Astrocyte (in vitro differentiated cells and primary cell): Measurements from ENCODE around the gene ZCCHC24. TPM values are rescaled to one million over a fixed set of nuclear protein-coding genes. Genes with fewer than 3 reads are reported as not detected.

Experiments
- DNase-seq: peaks from one replicate; pipeline ENCODE4 v3.0.0-alpha.2; 2010; ENCODE audit warnings: low read depth
- FAIRE-seq: peaks from 2 replicates; lab custom pipeline; 2011; peaks lifted over from hg19 to GRCh38; lab: Jason Lieb, UNC
- H2AFZ ChIP-seq: 2 replicates; pipeline ENCODE4 v1.6.0; 2012; ENCODE audit warnings: low read depth, low read length, inconsistent platforms
- H3K27ac ChIP-seq: 2 replicates; pipeline ENCODE4 v1.5.1; 2011; ENCODE audit warnings: low read depth, low read length, inconsistent platforms
- H3K27me3 ChIP-seq: 2 replicates; pipeline ENCODE4 v1.6.0; 2011; ENCODE audit warnings: low read length, inconsistent platforms; ENCODE audit not compliant: insufficient read depth
- H3K36me3 ChIP-seq: 2 replicates; pipeline ENCODE4 v1.5.1; 2011; ENCODE audit warnings: low read length, inconsistent platforms; ENCODE audit not compliant: insufficient read depth
- H3K4me1 ChIP-seq: 2 replicates; pipeline ENCODE4 v1.5.1; 2011; ENCODE audit warnings: low read length, inconsistent platforms; ENCODE audit not compliant: insufficient read depth
- H3K4me2 ChIP-seq: 2 replicates; pipeline ENCODE4 v1.6.0; 2012; ENCODE audit warnings: low read length, inconsistent platforms
- H3K4me3 ChIP-seq: 2 replicates; pipeline ENCODE4 v1.5.1; 2011; ENCODE audit warnings: low read depth, mild to moderate bottlenecking, low read length, inconsistent platforms; ENCODE audit not compliant: insufficient read depth
- H3K79me2 ChIP-seq: 2 replicates; pipeline ENCODE4 v1.6.0; 2012; ENCODE audit warnings: mild to moderate bottlenecking, low read length, inconsistent platforms; ENCODE audit not compliant: insufficient read depth
- H3K9ac ChIP-seq: 2 replicates; pipeline ENCODE4 v1.6.0; 2012; ENCODE audit warnings: mild to moderate bottlenecking, low read length, inconsistent platforms
- H3K9me3 ChIP-seq: 2 replicates; pipeline ENCODE4 v1.5.1; 2012; ENCODE audit warnings: low read depth, mild to moderate bottlenecking, low read length, inconsistent platforms; ENCODE audit not compliant: insufficient read depth
- H4K20me1 ChIP-seq: 2 replicates; pipeline ENCODE4 v1.6.0; 2012; ENCODE audit warnings: low read length, inconsistent platforms; ENCODE audit not compliant: insufficient read depth
- H3K27ac Mint-ChIP-seq: one replicate; pipeline ENCODE4 v1.8.0; 2021; ENCODE audit warnings: mild to moderate bottlenecking, mixed read lengths; ENCODE audit not compliant: unreplicated experiment
- H3K27me3 Mint-ChIP-seq: one replicate; pipeline ENCODE4 v1.8.0; 2021; ENCODE audit warnings: low read depth, mixed read lengths; ENCODE audit not compliant: unreplicated experiment
- H3K36me3 Mint-ChIP-seq: one replicate; pipeline ENCODE4 v1.8.0; 2021; ENCODE audit warnings: low read depth, mixed read lengths; ENCODE audit not compliant: unreplicated experiment
- H3K4me1 Mint-ChIP-seq: one replicate; pipeline ENCODE4 v1.8.0; 2021; ENCODE audit warnings: low read depth, mixed read lengths; ENCODE audit not compliant: unreplicated experiment
- H3K4me3 Mint-ChIP-seq: one replicate; pipeline ENCODE4 v1.8.0; 2021; ENCODE audit warnings: mild to moderate bottlenecking, moderate library complexity, mixed read lengths; ENCODE audit not compliant: unreplicated experiment
- H3K9me3 Mint-ChIP-seq: one replicate; pipeline ENCODE4 v1.8.0; 2021; ENCODE audit warnings: mild to moderate bottlenecking, mixed read lengths; ENCODE audit not compliant: unreplicated experiment
- EZH2 ChIP-seq: IDR thresholded peaks from 2 replicates; pipeline ENCODE4 v1.6.1; 2012; ENCODE audit warnings: mild to moderate bottlenecking, low read length, inconsistent platforms; ENCODE audit not compliant: insufficient read depth
- total RNA-seq: library from RNA; stranded (reverse); gene quantifications from 2 replicates; pipeline ENCODE4 v1.2.1, GENCODE V29; 2021
- TF ChIP-seq, protein P1 (sequence below): IDR thresholded peaks from 2 replicates; pipeline ENCODE4 v1.5.1; 2011; ENCODE audit warnings: low read depth, mild to moderate bottlenecking, inconsistent platforms, low read length, moderate library complexity; ENCODE audit not compliant: insufficient read depth

ZCCHC24 gene
- total RNA-seq, 1 donor from 2014 or later, result 21.4 TPM

DNA sequence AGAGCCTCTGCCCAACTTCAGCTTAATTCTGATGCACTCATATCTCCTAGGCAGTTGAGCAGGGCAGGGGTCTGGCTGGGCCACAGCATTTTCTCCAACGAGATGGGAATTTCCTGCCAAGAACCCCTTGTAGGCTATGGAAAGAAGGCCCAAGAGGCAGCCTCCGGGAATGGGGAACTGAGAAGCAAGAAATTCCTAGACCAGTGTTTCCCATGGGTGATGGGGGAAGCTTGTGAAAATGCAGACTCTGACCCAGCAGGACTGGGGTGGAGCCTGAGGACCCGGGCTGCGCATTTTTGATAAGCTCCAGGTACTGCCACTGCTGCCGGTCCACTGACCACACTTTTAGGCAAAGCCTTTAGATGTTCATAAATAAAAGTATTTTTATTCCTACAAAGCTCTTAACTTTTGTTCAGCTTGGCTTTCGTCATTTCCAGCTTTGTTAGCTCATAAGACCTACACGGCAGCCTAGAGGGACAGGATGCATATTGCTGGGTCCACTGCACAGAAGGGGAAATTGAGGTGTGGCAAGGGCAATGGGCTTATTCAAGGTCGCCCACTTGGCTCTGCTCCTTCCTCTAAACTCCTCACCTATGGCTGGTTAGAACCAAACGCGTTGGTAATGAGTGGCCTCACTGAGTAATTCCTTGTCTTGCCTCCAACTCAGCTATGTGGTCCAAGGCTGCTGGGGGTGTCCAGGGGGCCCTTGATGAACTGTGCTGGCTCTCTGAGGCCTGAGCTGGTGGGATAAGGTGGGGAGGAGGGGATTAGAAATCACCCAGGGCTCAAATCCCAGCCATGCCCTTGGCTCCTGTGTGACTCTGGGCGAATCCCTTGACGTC lies 29.5 kb downstream of the ZCCHC24 start:
- Histone ChIP-seq H3K79me2 (peaks cover 21% of the 10 kb centered on the region), H3K9ac (no peak overlapping the region), H3K4me3 (no peak overlapping the region), H4K20me1 (peaks cover 61% of the 10 kb centered on the region), H2AFZ (no peak overlapping the region), H3K36me3 (peaks cover 2% of the 10 kb centered on the region), H3K4me1 (peaks cover 14% of the 10 kb centered on the region), H3K27me3 (no peaks in the 10 kb centered on the region), H3K27ac (no peak overlapping the region), H3K9me3 (no peaks in the 10 kb centered on the region), H3K4me2 (no peak overlapping the region)
- FAIRE-seq, result no peak
- peaks cover 2% of the 10 kb centered on the region for H3K9me3 Mint-ChIP-seq
- peaks cover 14% of the 10 kb centered on the region for H3K4me1 Mint-ChIP-seq
- H3K27me3 Mint-ChIP-seq, result peaks cover 11% of the 10 kb centered on the region
- H3K4me3 Mint-ChIP-seq, result no peak overlapping the region
- DNase-seq, result no peak
- peaks cover 21% of the 10 kb centered on the region for H3K36me3 Mint-ChIP-seq
- H3K27ac Mint-ChIP-seq, result no peak overlapping the region
- TF ChIP-seq, protein P1, sequence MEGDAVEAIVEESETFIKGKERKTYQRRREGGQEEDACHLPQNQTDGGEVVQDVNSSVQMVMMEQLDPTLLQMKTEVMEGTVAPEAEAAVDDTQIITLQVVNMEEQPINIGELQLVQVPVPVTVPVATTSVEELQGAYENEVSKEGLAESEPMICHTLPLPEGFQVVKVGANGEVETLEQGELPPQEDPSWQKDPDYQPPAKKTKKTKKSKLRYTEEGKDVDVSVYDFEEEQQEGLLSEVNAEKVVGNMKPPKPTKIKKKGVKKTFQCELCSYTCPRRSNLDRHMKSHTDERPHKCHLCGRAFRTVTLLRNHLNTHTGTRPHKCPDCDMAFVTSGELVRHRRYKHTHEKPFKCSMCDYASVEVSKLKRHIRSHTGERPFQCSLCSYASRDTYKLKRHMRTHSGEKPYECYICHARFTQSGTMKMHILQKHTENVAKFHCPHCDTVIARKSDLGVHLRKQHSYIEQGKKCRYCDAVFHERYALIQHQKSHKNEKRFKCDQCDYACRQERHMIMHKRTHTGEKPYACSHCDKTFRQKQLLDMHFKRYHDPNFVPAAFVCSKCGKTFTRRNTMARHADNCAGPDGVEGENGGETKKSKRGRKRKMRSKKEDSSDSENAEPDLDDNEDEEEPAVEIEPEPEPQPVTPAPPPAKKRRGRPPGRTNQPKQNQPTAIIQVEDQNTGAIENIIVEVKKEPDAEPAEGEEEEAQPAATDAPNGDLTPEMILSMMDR, result no peak
- TF ChIP-seq EZH2, result no peak

DNA sequence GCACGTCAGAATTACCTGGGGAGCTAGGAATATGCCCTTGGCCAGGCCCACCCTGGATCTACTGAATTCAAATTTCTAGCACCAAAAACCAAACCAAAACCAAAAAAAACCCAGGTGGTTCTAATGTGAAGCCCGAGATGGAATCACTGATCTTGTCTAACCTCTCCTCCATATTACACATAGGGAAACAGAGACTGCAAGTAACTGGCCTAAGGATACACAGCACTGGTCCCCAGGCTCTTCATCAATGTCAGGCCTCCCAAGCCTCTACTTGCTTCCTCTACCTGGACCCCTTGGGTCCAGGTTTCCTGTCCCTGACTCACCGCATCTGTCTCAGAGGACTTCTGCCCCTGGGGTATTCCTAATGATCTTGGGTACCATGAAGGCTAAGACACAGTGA lies 30.7 kb downstream of the ZCCHC24 start:
- H3K9me3 ChIP-seq, result no peaks in the 10 kb centered on the region
- no peak for FAIRE-seq
- H3K27ac Mint-ChIP-seq, result no peak overlapping the region
- DNase-seq, result no peak
- H3K36me3 Mint-ChIP-seq, result peaks cover 28% of the 10 kb centered on the region
- no peak overlapping the region for H3K4me3 ChIP-seq
- H3K4me1 Mint-ChIP-seq, result peaks cover 23% of the 10 kb centered on the region
- peaks cover 58% of the 10 kb centered on the region for H4K20me1 ChIP-seq
- no peak overlapping the region for H2AFZ ChIP-seq
- no peaks in the 10 kb centered on the region for H3K27me3 ChIP-seq
- peaks cover 2% of the 10 kb centered on the region for H3K9me3 Mint-ChIP-seq
- H3K4me3 Mint-ChIP-seq, result no peak overlapping the region
- H3K4me1 ChIP-seq, result peaks cover 13% of the 10 kb centered on the region
- peaks cover 23% of the 10 kb centered on the region for H3K79me2 ChIP-seq
- TF ChIP-seq, protein P1, result no peak
- no peak for TF ChIP-seq EZH2
- H3K27me3 Mint-ChIP-seq, result peaks cover 17% of the 10 kb centered on the region
- no peak overlapping the region for H3K4me2 ChIP-seq
- H3K9ac ChIP-seq, result no peak overlapping the region
- H3K36me3 ChIP-seq, result peaks cover 6% of the 10 kb centered on the region
- H3K27ac ChIP-seq, result no peak overlapping the region

DNA sequence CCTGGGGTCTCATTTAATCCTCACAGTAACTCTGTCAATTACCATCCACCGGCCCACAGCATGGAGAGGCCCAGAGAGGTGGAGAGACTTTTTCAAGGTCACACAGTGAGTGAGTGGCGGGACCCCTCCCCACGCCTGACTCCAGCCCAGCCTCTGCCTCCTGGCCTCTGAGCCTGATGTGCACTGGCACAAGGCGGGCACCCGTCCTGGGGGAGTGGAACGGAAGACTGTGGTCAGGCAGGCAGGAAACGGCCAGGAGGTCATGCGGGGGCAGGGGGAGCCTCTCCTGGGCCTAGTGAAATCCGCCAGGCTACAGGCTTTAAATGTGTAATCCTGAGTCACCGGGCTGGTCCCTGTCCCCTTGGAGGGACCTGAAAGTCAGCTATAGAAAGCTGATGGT lies 32.2 kb downstream of the ZCCHC24 start:
- Histone ChIP-seq H3K9me3 (no peaks in the 10 kb centered on the region), H3K4me2 (peak overlapping the region; percentile 38)

More for the DNA sequence above, 32.2 kb downstream of the ZCCHC24 start:
- Histone ChIP-seq H3K4me3 (no peak overlapping the region), H3K36me3 (peaks cover 4% of the 10 kb centered on the region), H3K27ac (no peak overlapping the region), H3K4me1 (peaks cover 15% of the 10 kb centered on the region), H3K27me3 (no peaks in the 10 kb centered on the region), H3K79me2 (peaks cover 20% of the 10 kb centered on the region), H3K9ac (peak overlapping the region; percentile 39), H2AFZ (no peak overlapping the region), H4K20me1 (peaks cover 53% of the 10 kb centered on the region)
- no peak overlapping the region for H3K4me3 Mint-ChIP-seq
- H3K4me1 Mint-ChIP-seq, result peaks cover 23% of the 10 kb centered on the region
- H3K27ac Mint-ChIP-seq, result no peak overlapping the region
- no peaks in the 10 kb centered on the region for H3K9me3 Mint-ChIP-seq
- H3K36me3 Mint-ChIP-seq, result peaks cover 26% of the 10 kb centered on the region
- FAIRE-seq (no peak), DNase-seq (no peak)
- peaks cover 13% of the 10 kb centered on the region for H3K27me3 Mint-ChIP-seq
- TF ChIP-seq, protein P1, result no peak
- TF ChIP-seq EZH2, result no peak
